SK-N-SH (cell line): ENCODE data around the gene KCNH3. TPM values are rescaled to one million over a fixed set of nuclear protein-coding genes. Genes with fewer than 3 reads are reported as not detected.

Experiments used
- CTCF ChIA-PET: fragments of 300-600, 350-600 bp; formaldehyde crosslinking; extraction: SDS; loops from one replicate; lab custom pipeline; 2021; lab: Yijun Ruan, JAX
- POLR2A ChIA-PET: fragments of 350-600 bp; sonication (Branson Sonifier 250); formaldehyde crosslinking; extraction: SDS; loops from one replicate; lab custom pipeline; 2020; ENCODE audit warnings: antibody characterized with exemption, inconsistent platforms; lab: Yijun Ruan, JAX
- DNase-seq: peaks from one replicate; pipeline ENCODE4 v3.0.0; 2012
- H2AFZ ChIP-seq: fragments of 200-600 bp; sonication (generic); 2 replicates; pipeline ENCODE4 v1.8.1; 2016; ENCODE audit warnings: antibody characterized with exemption, mild to moderate bottlenecking, low read depth
- H3F3A ChIP-seq: fragments of 200-600 bp; sonication (generic); replicated peaks from 2 replicates; pipeline ENCODE3; 2016; ENCODE audit warnings: antibody characterized with exemption, mild to moderate bottlenecking; ENCODE audit not compliant: insufficient read depth
- H3K27ac ChIP-seq, 2 experiments: fragments of 200-500 bp in 1 of 2; fragments of 200-600 bp in 1 of 2; sonication (Bioruptor generic) in 1 of 2; sonication (generic), shearing (Covaris generic) in 1 of 2; 2 replicates each; pipeline versions ENCODE4 v1.5.1 to v1.6.1; 2014 to 2016; ENCODE audit warnings: low read depth in 2 of 2, inconsistent platforms in 1 of 2, low read length in 1 of 2, mild to moderate bottlenecking in 1 of 2, mixed read lengths in 1 of 2
- H3K27me3 ChIP-seq: fragments of 200-600 bp; sonication (generic), shearing (Covaris generic); 2 replicates; pipeline ENCODE4 v1.6.1; 2016; ENCODE audit warnings: mixed run types; ENCODE audit not compliant: insufficient read depth
- H3K36me3 ChIP-seq, 2 experiments: fragments of 200-500 bp in 1 of 2; fragments of 200-600 bp in 1 of 2; sonication (Bioruptor generic) in 1 of 2; sonication (generic) in 1 of 2; replicated peaks in 1 of 2; 2 replicates each; pipeline versions ENCODE3 to v1.5.1; 2014 to 2016; ENCODE audit warnings: low read length in 1 of 2, mild to moderate bottlenecking in 1 of 2; ENCODE audit not compliant: insufficient read depth in 2 of 2, control insufficient read depth in 1 of 2
- H3K4me1 ChIP-seq, 2 experiments: fragments of 200-500 bp in 1 of 2; fragments of 200-600 bp in 1 of 2; sonication (Bioruptor generic) in 1 of 2; sonication (generic), shearing (Covaris generic) in 1 of 2; 2 replicates each; pipeline versions ENCODE4 v1.5.1 to v1.6.1; 2014 to 2016; ENCODE audit warnings: low read depth in 1 of 2, low read length in 1 of 2, mixed run types in 1 of 2; ENCODE audit not compliant: insufficient read depth in 2 of 2, control insufficient read depth in 1 of 2
- H3K4me2 ChIP-seq: fragments of 200-600 bp; sonication (generic), shearing (Covaris generic); 2 replicates; pipeline ENCODE4 v1.6.1; 2017; ENCODE audit warnings: mixed run types
- H3K4me3 ChIP-seq, 2 experiments: fragments of 200-500 bp in 1 of 2; fragments of 200-600 bp in 1 of 2; sonication (Bioruptor generic) in 1 of 2; sonication (generic), shearing (Covaris generic) in 1 of 2; 2 replicates each; pipeline versions ENCODE4 v1.5.1 to v1.8.1; 2014 to 2016; ENCODE audit warnings: low read depth in 2 of 2, inconsistent platforms in 1 of 2, low read length in 1 of 2, mild to moderate bottlenecking in 1 of 2, mixed read lengths in 1 of 2, moderate library complexity in 1 of 2
- H3K79me2 ChIP-seq: fragments of 200-600 bp; sonication (generic); 2 replicates; pipeline ENCODE4 v1.8.1; 2017; ENCODE audit warnings: mild to moderate bottlenecking; ENCODE audit not compliant: insufficient read depth
- H3K9ac ChIP-seq: fragments of 200-600 bp; sonication (generic); 2 replicates; pipeline ENCODE4 v1.6.1; 2017; ENCODE audit warnings: mixed run types
- H3K9me2 ChIP-seq: fragments of 200-600 bp; sonication (generic); 2 replicates; pipeline ENCODE4 v1.6.1; 2017; ENCODE audit warnings: mixed run types
- H3K9me3 ChIP-seq: fragments of 200-600 bp; sonication (generic); 2 replicates; pipeline ENCODE4 v1.6.1; 2017; ENCODE audit warnings: mixed run types, mild to moderate bottlenecking, moderate library complexity
- H4K20me1 ChIP-seq: fragments of 200-600 bp; sonication (generic); 2 replicates; pipeline ENCODE4 v1.6.1; 2017; ENCODE audit warnings: mild to moderate bottlenecking, mixed run types; ENCODE audit not compliant: insufficient read depth
- RAD21 ChIP-seq: IDR thresholded peaks from 2 replicates; pipeline ENCODE4 v1.6.1; 2012; ENCODE audit warnings: mild to moderate bottlenecking, low read length
- RFX5 ChIP-seq: IDR thresholded peaks from 2 replicates; pipeline ENCODE4 v1.6.1; 2012; ENCODE audit warnings: mild to moderate bottlenecking, improper control_type of control experiment, low read length
- SMC3 ChIP-seq: IDR thresholded peaks from 2 replicates; pipeline ENCODE4 v1.6.1; 2012; ENCODE audit warnings: low read depth, low read length, improper control_type of control experiment
- TEAD4 ChIP-seq: IDR thresholded peaks from 2 replicates; pipeline ENCODE4 v1.4.0; 2012; ENCODE audit warnings: mild to moderate bottlenecking, borderline replicate concordance; ENCODE audit not compliant: insufficient read depth
- WGBS: methylation state at CpG from one replicate; pipeline ENCODE4 v1.1.6; 2017; ENCODE audit warnings: low lambda C conversion rate; 5-methylcytosine and 5-hydroxymethylcytosine counted together
- polyA plus RNA-seq, 3 experiments: library from polyadenylated mRNA; depleted of rRNA; stranded (reverse); fragments of >200 nt; gene quantifications; 2 replicates each; pipeline ENCODE4 v1.2.3, GENCODE V29; 2012
- TF ChIP-seq, protein P1 (sequence below): IDR thresholded peaks from 2 replicates; pipeline ENCODE4; 2012
- TF ChIP-seq, protein P2 (sequence below): fragments of 200-600 bp; sonication (generic); IDR thresholded peaks from 2 replicates; pipeline ENCODE4 v1.6.1; 2017; ENCODE audit warnings: antibody characterized with exemption, mild to moderate bottlenecking, moderate library complexity
- TF ChIP-seq, protein P3 (sequence below): IDR thresholded peaks from 2 replicates; pipeline ENCODE4 v1.6.1; 2012; ENCODE audit warnings: mild to moderate bottlenecking, low read depth, low read length, moderate library complexity

Gene KCNH3
- polyA plus RNA-seq, 1 of the 3 experiments (the other 2 are of a cell fraction) = 3.7 TPM

GRCh38 chr12:49543221-49543913 lies 4.5 kb downstream of the KCNH3 start:
- H3F3A ChIP-seq = no peaks in the 10 kb centered on the region
- H3K27ac ChIP-seq = no peak overlapping the region
- no peak overlapping the region for H3K4me2 ChIP-seq
- H2AFZ ChIP-seq = no peak overlapping the region
- H3K27me3 ChIP-seq = no peaks in the 10 kb centered on the region
- 85% methylated on average over 20 of the region's 20 CpGs for WGBS
- H4K20me1 ChIP-seq = no peaks in the 10 kb centered on the region
- DNase-seq = peak; percentile 33
- no peaks in the 10 kb centered on the region for H3K9me2 ChIP-seq
- POLR2A ChIA-PET = interaction anchor here (1.2 kb wide), 1 partner anchor 11 kb away, joined by 3 read pairs; no protein-coding TSS in a partner anchor
- no peaks in the 10 kb centered on the region for H3K9me3 ChIP-seq
- H3K79me2 ChIP-seq = no peaks in the 10 kb centered on the region
- peaks cover 0 to under 1% of the 10 kb centered on the region in 2 experiments; a peak in 1 of 4 replicates for H3K4me1 ChIP-seq
- no peaks in the 10 kb centered on the region for H3K36me3 ChIP-seq
- CTCF ChIA-PET = interaction anchor here (0.9 to 2.7 kb wide), 4 partner anchors 9 to 196 kb away, joined by 3 to 13 read pairs (median 4); partner anchors contain the start of gene DNAJC22
- no peak overlapping the region for H3K9ac ChIP-seq
- no peak for TF ChIP-seq SMC3
- TF ChIP-seq, protein P1, sequence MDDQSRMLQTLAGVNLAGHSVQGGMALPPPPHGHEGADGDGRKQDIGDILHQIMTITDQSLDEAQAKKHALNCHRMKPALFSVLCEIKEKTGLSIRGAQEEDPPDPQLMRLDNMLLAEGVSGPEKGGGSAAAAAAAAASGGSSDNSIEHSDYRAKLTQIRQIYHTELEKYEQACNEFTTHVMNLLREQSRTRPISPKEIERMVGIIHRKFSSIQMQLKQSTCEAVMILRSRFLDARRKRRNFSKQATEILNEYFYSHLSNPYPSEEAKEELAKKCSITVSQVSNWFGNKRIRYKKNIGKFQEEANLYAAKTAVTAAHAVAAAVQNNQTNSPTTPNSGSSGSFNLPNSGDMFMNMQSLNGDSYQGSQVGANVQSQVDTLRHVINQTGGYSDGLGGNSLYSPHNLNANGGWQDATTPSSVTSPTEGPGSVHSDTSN = no peak
- TF ChIP-seq RFX5 = no peak
- TF ChIP-seq, protein P2, sequence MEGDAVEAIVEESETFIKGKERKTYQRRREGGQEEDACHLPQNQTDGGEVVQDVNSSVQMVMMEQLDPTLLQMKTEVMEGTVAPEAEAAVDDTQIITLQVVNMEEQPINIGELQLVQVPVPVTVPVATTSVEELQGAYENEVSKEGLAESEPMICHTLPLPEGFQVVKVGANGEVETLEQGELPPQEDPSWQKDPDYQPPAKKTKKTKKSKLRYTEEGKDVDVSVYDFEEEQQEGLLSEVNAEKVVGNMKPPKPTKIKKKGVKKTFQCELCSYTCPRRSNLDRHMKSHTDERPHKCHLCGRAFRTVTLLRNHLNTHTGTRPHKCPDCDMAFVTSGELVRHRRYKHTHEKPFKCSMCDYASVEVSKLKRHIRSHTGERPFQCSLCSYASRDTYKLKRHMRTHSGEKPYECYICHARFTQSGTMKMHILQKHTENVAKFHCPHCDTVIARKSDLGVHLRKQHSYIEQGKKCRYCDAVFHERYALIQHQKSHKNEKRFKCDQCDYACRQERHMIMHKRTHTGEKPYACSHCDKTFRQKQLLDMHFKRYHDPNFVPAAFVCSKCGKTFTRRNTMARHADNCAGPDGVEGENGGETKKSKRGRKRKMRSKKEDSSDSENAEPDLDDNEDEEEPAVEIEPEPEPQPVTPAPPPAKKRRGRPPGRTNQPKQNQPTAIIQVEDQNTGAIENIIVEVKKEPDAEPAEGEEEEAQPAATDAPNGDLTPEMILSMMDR = no peak
- no peak for TF ChIP-seq RAD21
- TF ChIP-seq, protein P3, sequence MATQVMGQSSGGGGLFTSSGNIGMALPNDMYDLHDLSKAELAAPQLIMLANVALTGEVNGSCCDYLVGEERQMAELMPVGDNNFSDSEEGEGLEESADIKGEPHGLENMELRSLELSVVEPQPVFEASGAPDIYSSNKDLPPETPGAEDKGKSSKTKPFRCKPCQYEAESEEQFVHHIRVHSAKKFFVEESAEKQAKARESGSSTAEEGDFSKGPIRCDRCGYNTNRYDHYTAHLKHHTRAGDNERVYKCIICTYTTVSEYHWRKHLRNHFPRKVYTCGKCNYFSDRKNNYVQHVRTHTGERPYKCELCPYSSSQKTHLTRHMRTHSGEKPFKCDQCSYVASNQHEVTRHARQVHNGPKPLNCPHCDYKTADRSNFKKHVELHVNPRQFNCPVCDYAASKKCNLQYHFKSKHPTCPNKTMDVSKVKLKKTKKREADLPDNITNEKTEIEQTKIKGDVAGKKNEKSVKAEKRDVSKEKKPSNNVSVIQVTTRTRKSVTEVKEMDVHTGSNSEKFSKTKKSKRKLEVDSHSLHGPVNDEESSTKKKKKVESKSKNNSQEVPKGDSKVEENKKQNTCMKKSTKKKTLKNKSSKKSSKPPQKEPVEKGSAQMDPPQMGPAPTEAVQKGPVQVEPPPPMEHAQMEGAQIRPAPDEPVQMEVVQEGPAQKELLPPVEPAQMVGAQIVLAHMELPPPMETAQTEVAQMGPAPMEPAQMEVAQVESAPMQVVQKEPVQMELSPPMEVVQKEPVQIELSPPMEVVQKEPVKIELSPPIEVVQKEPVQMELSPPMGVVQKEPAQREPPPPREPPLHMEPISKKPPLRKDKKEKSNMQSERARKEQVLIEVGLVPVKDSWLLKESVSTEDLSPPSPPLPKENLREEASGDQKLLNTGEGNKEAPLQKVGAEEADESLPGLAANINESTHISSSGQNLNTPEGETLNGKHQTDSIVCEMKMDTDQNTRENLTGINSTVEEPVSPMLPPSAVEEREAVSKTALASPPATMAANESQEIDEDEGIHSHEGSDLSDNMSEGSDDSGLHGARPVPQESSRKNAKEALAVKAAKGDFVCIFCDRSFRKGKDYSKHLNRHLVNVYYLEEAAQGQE = no peak
- TF ChIP-seq TEAD4 = no peak
- TF ChIP-seq, all 33 proteins: peak for 0
- H3K4me3 ChIP-seq = no peak overlapping the region
